SK-N-SH (cell line): ENCODE data around the gene MBNL1.

Experiments
- EZH2phosphoT487 ChIP-seq: fragments of 200-600 bp; sonication (generic); IDR thresholded peaks from 2 replicates; pipeline ENCODE4 v1.6.1; 2017; ENCODE audit warnings: low read depth, mixed run types, mild to moderate bottlenecking, antibody characterized with exemption, moderate library complexity, borderline replicate concordance
- MAX ChIP-seq: IDR thresholded peaks from 2 replicates; pipeline ENCODE4 v1.4.0; 2012; ENCODE audit warnings: low read depth
- MEF2A ChIP-seq: IDR thresholded peaks from 2 replicates; pipeline ENCODE4 v1.4.0; 2012; ENCODE audit warnings: low read depth, borderline replicate concordance
- MXI1 ChIP-seq: IDR thresholded peaks from 2 replicates; pipeline ENCODE4 v1.6.1; 2012; ENCODE audit warnings: mild to moderate bottlenecking, low read depth, low read length, improper control_type of control experiment
- POLR2AphosphoS5 ChIP-seq: IDR thresholded peaks from 2 replicates; pipeline ENCODE4 v1.6.1; 2012; ENCODE audit warnings: low read depth, low read length
- RAD21 ChIP-seq: IDR thresholded peaks from 2 replicates; pipeline ENCODE4 v1.6.1; 2012; ENCODE audit warnings: mild to moderate bottlenecking, low read length
- SIN3A ChIP-seq: IDR thresholded peaks from 2 replicates; pipeline ENCODE4 v1.6.1; 2012; ENCODE audit warnings: low read depth, mild to moderate bottlenecking, low read length, moderate library complexity, borderline replicate concordance
- TAF1 ChIP-seq: IDR thresholded peaks from 2 replicates; pipeline ENCODE4 v1.6.1; 2012; ENCODE audit warnings: low read depth, mild to moderate bottlenecking, low read length, moderate library complexity, borderline replicate concordance
- TCF12 ChIP-seq: IDR thresholded peaks from 2 replicates; pipeline ENCODE4 v1.4.0; 2012
- TEAD4 ChIP-seq: IDR thresholded peaks from 2 replicates; pipeline ENCODE4 v1.4.0; 2012; ENCODE audit warnings: mild to moderate bottlenecking, borderline replicate concordance; ENCODE audit not compliant: insufficient read depth
- ZBTB33 ChIP-seq: IDR thresholded peaks from 2 replicates; pipeline ENCODE4 v1.4.0; 2012; ENCODE audit warnings: low read depth, borderline replicate concordance
- TF ChIP-seq, protein P1 (sequence below): fragments of 200-600 bp; sonication (generic); IDR thresholded peaks from 2 replicates; pipeline ENCODE4 v1.6.1; 2017; ENCODE audit warnings: antibody characterized with exemption, mild to moderate bottlenecking, moderate library complexity

DNA sequence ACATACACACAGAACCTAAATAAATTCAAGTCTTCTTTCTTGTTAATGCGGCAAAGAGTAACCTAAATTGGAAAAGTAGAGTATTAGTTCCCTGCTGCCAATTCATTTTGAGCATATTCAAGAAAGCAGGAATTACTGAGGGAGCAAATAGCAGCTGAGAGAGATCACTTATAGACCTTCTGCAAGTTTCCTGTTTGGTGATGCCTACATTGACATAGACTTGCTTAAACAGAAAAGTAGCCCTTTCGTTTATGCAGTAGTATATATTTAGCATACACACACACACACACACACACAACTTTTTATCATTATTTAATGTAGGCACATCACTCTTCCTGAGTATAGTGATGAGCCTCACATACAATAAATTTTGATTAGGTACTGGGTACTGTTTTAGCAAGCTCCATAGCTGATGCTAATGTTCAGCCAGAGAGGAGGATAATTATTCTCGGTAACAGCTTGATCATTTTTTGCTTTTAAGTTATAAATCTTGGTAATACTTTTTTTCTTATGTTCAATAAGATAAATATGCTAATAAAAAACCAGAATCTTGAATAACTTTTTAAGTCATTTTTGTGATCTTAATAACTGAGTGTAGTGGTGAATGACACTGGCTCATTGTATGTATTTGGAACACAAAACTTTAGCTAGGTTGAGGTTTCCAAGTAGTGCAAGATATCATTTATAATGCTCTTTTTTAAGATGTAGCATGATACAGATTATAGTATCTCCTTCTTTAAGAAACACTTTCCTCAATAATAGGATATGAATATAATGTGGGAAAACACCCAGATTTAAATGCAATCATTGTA is 174.7 kb downstream of the MBNL1 start:
- TF ChIP-seq EZH2phosphoT487: no peak
- TF ChIP-seq, protein P1, sequence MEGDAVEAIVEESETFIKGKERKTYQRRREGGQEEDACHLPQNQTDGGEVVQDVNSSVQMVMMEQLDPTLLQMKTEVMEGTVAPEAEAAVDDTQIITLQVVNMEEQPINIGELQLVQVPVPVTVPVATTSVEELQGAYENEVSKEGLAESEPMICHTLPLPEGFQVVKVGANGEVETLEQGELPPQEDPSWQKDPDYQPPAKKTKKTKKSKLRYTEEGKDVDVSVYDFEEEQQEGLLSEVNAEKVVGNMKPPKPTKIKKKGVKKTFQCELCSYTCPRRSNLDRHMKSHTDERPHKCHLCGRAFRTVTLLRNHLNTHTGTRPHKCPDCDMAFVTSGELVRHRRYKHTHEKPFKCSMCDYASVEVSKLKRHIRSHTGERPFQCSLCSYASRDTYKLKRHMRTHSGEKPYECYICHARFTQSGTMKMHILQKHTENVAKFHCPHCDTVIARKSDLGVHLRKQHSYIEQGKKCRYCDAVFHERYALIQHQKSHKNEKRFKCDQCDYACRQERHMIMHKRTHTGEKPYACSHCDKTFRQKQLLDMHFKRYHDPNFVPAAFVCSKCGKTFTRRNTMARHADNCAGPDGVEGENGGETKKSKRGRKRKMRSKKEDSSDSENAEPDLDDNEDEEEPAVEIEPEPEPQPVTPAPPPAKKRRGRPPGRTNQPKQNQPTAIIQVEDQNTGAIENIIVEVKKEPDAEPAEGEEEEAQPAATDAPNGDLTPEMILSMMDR: no peak
- no peak for TF ChIP-seq MXI1
- no peak for TF ChIP-seq SIN3A
- TF ChIP-seq TCF12: no peak
- no peak for TF ChIP-seq ZBTB33
- no peak for TF ChIP-seq TEAD4
- no peak for TF ChIP-seq MEF2A
- no peak for TF ChIP-seq MAX
- TF ChIP-seq POLR2AphosphoS5: no peak
- no peak for TF ChIP-seq TAF1
- no peak for TF ChIP-seq RAD21
